Stimulated activated CD8-positive, alpha-beta memory T cell treated with anti-CD3 and anti-CD28 coated beads, Interleukin-7, amount 100 ng/mL, for 48 hours (primary cell): ENCODE measurements around the gene F8A1.
"Not testable (repeated sequence)": the region's sequence is repeated elsewhere in the genome, so short reads cannot be mapped to it uniquely, and the experiment has no call there.

Source experiments
- DNase-seq, 2 donors: peaks; one replicate each; pipeline ENCODE4 v3.0.0-alpha.2; 2020; ENCODE audit warnings: low read depth in 1 of 2; ENCODE audit errors: extremely low read depth in 1 of 2

Gene F8A1

GRCh38 chrX:154886069-154886788 lies at the start of gene F8A1:
Gene F8A1 (plus strand): TSS chrX:154886355. CDS start chrX:154886375, 20 bp downstream.
- peak; percentile 13 to 47 for DNase-seq

- no peak for DNase-seq
Measured at GRCh38 chrX:154840856-154841255, 45.3 kb upstream of the F8A1 start.

DNA sequence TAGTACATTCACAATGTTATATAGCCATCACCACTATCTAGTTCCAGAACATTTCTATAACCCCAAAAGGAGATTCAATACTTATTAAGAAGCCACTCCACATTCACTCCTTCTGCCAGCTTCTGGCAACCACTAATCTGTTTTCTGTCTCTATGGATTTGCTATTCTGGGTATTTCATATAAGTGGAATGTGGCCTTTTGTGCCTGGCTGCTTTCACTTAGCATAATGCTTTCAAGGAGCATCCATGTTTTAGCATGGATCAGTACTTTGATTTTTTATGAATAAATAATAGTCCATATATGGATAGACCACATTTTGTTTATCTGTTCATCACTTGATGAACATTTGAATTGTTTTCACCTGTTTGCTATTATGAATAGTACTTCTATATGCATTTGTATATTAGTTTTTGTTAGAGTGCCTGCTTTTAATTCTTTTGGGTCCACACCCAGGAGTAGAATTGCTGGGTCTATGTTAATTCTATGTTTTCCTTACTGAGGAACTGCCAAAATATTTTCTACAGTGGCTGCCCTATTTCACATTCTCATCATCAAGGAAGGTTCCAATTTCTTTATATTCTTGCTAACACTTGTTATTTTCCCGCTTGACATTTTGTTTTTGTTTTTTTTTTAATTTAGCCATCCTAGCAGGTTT lies 35.1 kb upstream of the F8A1 start:
- DNase-seq: no peak

DNA sequence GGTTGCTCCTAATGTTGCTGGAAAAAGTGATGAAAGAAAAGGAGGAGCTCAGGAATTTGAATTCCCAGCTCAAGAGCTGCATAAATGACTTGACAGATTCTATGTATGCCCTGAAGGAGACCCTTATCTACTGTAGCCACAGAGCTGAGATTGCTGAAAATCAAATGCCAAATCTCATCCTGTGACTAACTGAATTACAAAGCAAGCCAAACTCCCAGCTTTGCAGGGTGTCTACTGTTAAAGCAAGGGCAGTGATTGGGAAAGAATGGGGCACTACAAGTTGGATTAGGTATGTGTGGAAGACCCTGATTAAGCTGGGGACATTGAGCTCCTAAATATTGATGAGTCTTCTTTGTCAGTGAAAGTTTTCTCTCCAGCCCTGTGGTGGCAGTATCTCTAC lies 30.9 kb upstream of the F8A1 start:
- no peak for DNase-seq

DNA sequence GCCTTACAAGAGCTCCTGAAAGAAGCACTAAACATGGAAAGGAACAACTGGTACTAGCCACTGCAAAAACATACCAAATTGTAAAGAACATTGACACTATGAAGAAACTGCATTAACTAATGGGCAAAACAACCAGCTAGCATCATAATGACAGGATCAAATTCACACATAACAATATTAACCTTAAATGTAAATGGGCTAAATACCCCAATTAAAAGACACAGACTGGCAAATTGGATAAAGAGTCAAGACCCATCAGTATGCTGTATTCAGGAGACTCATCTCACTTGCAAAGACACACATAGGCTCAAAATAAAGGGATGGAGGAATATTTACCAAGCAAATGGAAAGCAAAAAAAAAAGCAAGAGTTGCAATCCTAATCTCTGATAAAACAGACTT lies 17.6 kb upstream of the F8A1 start:
- not testable (repeated sequence) for DNase-seq

DNA sequence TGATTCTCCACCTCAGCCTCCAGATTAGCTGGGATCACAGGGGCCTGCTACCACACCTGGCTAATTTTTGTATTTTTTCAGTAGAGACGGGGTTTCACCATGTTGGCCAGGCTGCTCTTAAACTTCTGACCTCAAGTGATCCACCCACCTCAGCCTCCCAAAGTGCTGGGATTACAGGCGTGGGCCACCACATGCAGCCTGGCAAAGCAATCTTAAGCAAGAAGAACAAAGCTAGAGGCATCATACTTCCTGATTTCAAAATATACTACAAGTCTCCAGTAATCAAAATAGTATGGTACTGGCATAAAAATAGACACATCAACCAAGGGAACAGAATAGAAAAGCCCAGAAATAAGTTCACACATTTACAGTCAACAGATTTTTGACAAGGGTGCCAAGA lies 12.8 kb upstream of the F8A1 start:
- DNase-seq: no peak

- DNase-seq: not testable (repeated sequence)
Measured at GRCh38 chrX:154884069-154884468, 2.1 kb upstream of the F8A1 start.

GRCh38 chrX:154885057-154885456 lies 1.1 kb upstream of the F8A1 start:
- not testable (repeated sequence) for DNase-seq

DNA sequence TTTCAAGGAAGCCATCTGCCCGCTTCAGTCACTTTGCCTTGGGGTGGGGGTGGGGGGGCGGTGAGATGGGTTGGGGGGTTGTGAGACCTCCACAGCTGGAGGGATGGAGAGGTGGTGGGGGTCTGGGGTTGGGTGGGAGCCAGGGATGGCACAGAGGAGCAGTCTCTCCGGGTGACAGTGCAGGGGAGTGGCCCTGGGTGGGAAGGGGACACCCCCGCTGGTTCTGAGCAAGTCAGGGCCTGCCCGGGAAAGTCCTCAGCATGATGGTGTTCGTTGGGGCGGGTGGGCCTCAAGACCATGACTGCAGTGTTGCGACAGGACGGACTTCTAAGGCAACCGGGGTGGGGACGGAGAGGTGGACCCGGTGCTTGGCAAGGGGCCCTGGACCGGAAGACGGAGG lies 606 bp upstream of the F8A1 start:
- not testable (repeated sequence) for DNase-seq

- DNase-seq: not testable (repeated sequence)
Measured at GRCh38 chrX:154886789-154887221, 650 bp downstream of the F8A1 start.

DNA sequence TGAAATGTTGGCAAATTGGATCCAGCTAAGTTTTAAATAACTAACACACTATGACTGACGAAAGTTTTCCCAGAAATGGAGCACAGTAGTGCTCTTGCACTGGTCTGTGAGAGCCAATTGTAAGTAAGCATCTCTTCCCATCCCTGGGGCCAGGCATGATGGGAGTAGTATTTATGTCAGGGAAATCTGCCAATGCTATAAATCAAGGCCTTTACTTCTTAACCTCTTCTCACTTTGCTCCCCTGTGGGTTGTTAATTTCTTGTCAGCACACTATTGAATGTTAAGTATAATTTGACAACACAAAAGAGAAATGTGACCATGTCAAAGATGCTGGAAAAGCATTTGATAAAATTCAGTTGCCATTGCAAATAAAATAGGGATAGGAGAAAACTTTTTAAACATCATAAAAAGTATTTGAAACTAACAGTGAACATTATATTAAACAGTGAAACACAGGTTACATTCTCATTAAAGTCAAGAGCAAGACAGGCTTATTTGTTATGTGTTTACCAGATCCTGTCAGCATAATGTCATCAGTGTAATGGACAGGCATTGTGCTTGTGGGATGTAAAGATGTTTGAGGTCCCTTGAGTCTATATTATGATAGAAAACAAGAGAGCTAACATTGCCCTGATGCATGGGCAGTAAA lies 5.0 kb downstream of the F8A1 start:
- DNase-seq: no peak

- DNase-seq: no peak
Measured at GRCh38 chrX:154892296-154892695, 6.1 kb downstream of the F8A1 start.

GRCh38 chrX:154900323-154900722 lies 14.2 kb downstream of the F8A1 start:
- no peak for DNase-seq

DNA sequence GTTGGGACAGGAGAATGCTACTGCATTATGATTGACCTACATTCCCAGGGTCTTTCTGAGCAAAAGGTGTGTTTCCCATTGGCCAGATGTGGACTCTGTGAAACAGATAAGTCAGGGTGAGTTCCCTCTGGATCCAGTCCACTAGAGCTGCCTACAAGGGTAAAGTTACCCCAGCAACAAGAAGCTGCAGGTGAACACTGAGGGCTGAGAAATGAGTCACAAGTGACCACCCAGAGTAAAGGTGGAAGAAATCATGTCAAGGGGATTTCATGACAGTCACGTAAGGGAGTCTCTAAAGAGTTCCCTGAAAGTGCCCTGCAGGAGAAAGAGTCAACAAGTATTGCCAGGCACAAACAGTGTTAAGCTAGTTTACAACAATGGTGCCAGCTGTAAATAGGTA lies 16.3 kb downstream of the F8A1 start:
- DNase-seq: no peak

- DNase-seq: no peak
Measured at GRCh38 chrX:154908821-154909220, 22.7 kb downstream of the F8A1 start.

DNA sequence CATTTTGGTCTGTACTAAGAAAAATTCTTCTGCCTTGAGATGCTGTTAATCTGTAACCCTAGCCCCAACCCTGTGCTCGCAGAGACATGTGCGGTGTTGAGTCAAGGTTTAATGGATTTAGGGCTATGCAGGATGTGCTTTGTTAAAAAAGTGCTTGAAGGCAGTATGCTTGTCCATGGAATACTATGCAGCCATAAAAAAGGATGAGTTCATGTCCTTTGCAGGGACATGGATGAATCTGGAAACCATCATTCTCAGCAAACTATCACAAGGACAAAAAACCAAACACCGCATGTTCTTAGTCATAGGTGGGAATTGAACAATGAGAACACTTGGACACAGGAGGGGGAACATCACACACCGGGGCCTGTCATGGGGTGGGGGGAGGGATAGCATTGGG lies 23.9 kb downstream of the F8A1 start:
- DNase-seq: not testable (repeated sequence)

DNA sequence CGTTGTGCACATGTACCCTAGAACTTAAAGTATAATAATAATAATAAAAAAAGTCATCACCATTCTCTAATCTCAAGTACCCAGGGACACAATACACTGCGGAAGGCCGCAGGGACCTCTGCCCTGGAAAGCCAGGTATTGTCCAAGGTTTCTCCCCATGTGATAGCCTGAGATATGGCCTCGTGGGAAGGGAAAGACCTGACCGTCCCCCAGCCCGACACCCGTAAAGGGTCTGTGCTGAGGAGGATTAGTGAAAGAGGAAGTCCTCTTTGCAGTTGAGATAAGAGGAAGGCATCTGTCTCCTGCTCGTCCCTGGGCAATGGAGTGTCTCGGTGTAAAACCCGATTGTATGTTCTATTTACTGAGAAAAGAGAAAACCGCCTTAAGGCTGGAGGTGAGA lies 24.4 kb downstream of the F8A1 start:
- not testable (repeated sequence) for DNase-seq

- DNase-seq: no peak
Measured at GRCh38 chrX:154914052-154914451, 27.9 kb downstream of the F8A1 start.

DNA sequence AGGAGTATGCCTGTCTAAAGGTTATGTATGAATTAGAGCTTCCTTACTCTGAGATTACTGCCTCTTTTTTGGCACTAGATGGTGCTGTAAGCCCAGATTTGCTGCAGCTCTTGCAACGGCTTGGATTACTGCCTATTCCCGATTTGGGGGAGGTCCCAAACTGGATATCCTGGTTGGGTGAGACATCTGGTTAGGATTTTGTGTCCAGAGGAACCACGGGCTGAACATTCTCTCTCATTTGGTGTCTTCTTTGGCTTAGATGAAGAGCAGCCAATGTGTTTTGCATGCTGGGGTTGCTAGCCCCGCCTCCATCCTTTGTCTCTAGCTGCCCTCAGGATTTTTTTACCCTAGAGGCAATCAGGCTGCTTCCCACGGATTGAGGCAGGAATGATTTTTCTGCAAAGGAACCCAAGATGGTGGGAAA lies 31.9 kb downstream of the F8A1 start:
- DNase-seq: no peak

DNA sequence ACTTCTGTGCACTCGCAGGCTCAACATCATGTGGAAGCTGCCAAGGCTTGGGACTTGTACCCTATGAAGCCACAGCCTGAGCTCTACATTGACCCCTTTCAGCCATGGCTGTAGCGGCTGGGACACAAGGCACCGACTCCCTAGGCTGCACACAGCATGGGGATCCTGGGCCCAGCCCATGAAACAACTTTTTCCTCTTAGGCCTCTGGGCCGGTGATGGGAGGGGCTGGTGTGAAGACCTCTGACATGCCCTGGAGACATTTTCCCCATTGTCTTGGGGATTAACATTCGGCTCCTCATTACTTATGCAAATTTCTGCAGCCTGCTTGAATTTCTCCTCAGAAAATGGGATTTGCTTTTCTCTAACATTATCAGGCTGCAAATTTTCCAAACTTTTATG lies 38.6 kb downstream of the F8A1 start:
- not testable (repeated sequence) for DNase-seq
